ENCODE measurements around the gene ZBTB8B.
"Not testable (repeated sequence)": the region's sequence is repeated elsewhere in the genome, so short reads cannot be mapped to it uniquely, and the experiment has no call there.

Gene ZBTB8B

GRCh38 chr1:32470991-32471694 lies 6.3 kb downstream of the ZBTB8B start:
- DNase-seq = no peak

GRCh38 chr1:32471695-32472362 lies 7.0 kb downstream of the ZBTB8B start:
- no peak for DNase-seq

- not testable (repeated sequence) for DNase-seq
Measured at GRCh38 chr1:32472966-32473365, 8.1 kb downstream of the ZBTB8B start.

- DNase-seq = no peak
Measured at GRCh38 chr1:32474954-32475353, 10.1 kb downstream of the ZBTB8B start.

- no peak for DNase-seq
Measured at GRCh38 chr1:32480003-32480402, 15.1 kb downstream of the ZBTB8B start.

GRCh38 chr1:32480761-32481160 lies 15.9 kb downstream of the ZBTB8B start:
- no peak for DNase-seq

GRCh38 chr1:32481788-32482187 lies 16.9 kb downstream of the ZBTB8B start:
- not testable (repeated sequence) for DNase-seq

GRCh38 chr1:32485554-32486255 lies 20.8 kb downstream of the ZBTB8B start:
- no peak for DNase-seq

GRCh38 chr1:32486463-32487113 lies 21.7 kb downstream of the ZBTB8B start:
- no peak for DNase-seq

GRCh38 chr1:32487182-32487581 lies 22.3 kb downstream of the ZBTB8B start:
- no peak for DNase-seq

- DNase-seq = no peak
Measured at GRCh38 chr1:32489774-32490454, 25.0 kb downstream of the ZBTB8B start.

GRCh38 chr1:32491386-32491785 lies 26.5 kb downstream of the ZBTB8B start:
- DNase-seq = no peak

GRCh38 chr1:32494196-32494595 lies 29.3 kb downstream of the ZBTB8B start:
- DNase-seq = no peak

- no peak for DNase-seq
Measured at GRCh38 chr1:32494711-32495337, 30.0 kb downstream of the ZBTB8B start.

- DNase-seq = no peak
Measured at GRCh38 chr1:32496127-32496526, 31.3 kb downstream of the ZBTB8B start.

- DNase-seq = no peak
Measured at GRCh38 chr1:32498751-32499150, 33.9 kb downstream of the ZBTB8B start.

- peak; percentile 7 for DNase-seq
Measured at GRCh38 chr1:32500387-32501209, 35.7 kb downstream of the ZBTB8B start.

GRCh38 chr1:32501865-32502264 lies 37.0 kb downstream of the ZBTB8B start:
- DNase-seq = no peak

- no peak for DNase-seq
Measured at GRCh38 chr1:32503153-32503552, 38.3 kb downstream of the ZBTB8B start.

GRCh38 chr1:32507021-32507420 lies 42.1 kb downstream of the ZBTB8B start:
- DNase-seq = no peak

- DNase-seq = no peak
Measured at GRCh38 chr1:32508761-32509160, 43.9 kb downstream of the ZBTB8B start.

Data from NCI-H748 treated with DMSO at 0.1 percent for 48 hours (cell line).